NOMO-1 (cell line): ENCODE results near the gene ELMO1.

Experiments
- DNase-seq, 2 experiments: peaks; one replicate each; lab custom pipeline; 2025; ENCODE audit not compliant: unreplicated experiment in 2 of 2; lab: John Stamatoyannopoulos, UW

The ELMO1 gene

DNA sequence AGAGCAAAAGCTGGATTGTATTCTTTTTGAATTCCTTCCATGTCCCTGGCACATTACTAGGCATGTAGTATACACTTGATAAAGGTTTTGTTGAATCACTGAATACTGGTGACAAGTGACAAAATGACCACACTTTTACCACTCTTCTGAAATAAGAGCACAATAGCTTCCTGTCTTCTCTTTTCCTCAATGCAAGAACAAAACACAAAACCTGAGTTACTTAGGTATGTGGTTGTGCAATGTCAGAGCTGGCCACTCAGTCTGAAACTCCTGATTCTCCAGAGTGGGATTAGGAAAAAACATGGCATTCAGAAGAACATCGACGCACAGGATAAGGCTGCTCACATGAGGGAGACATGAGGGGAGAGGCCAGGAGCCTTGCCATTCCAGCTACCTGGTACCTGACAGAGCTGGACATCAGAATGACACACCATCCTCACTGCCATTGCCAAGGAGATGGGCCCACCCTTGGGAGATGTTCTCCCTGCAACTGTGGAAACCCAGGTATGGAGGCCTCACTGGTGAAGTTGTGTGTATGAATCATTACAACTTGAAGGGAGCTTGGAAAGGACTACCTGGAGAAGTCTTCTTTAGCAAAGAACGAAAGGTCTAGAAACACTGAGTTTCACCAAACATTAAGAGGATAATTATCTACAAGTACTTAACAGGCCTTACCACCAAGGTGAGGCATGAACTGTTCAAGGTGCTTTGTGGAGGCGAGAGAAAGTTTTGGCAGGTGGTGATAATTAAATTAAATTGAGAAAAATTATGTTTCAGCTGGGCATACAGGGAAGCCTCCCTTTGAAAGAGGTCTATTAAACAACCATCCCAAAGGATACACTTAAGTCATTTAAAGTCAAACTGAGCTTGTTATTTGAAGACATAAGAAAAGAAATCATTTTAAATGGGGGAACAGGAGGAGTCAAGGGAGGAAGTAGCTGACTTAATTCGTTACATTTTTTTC is 477.8 kb downstream of the ELMO1 start:
- DNase-seq, result peak in 1 of 2 experiments; percentile 17

DNA sequence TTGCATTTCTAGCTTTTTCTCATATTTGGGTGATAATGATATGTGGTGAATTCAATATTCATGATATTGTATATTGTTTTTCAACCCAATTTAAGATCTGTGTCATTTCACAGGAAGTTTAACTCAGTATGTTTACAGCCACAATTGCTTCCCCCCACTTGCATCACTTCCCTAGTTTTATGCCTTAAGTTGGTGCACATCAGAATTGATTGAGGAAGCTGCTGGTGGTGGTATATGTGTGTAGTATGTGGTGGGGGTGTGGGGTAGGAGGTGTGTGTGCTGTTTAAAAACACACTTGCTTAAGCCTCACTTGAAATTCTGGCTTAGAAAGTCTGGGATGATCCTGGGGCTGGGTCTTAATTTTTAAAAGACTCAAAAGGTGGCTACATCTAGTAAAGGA is 479.3 kb downstream of the ELMO1 start:
- peak; percentile 93 to 95 for DNase-seq

GRCh38 chr7:36967387-36967786 is 481.3 kb downstream of the ELMO1 start:
- DNase-seq, result peak; percentile 14 to 39

DNA sequence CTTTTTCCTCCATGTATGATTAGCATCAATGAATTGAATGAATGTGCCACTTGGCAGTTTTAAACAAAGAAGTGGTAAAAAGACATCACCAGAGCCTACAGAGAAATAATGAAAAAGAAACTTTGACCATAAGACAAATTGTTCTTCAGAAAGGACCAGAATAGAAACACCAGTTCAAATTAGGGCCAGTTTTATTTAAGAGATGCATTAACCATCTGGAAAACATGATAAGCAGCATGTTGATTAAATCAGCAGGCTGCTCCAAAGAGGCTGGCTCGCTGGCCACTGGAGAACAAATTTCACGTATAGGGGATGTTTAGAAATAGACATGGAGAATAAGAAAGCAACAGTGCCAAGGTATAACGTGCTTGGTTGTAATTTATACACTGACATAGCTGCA is 482.0 kb downstream of the ELMO1 start:
- DNase-seq, result no peak

- DNase-seq, result no peak
Measured at GRCh38 chr7:36966039-36966438, 482.6 kb downstream of the ELMO1 start.

- DNase-seq, result no peak
Measured at GRCh38 chr7:36965625-36966024, 483.0 kb downstream of the ELMO1 start.

DNA sequence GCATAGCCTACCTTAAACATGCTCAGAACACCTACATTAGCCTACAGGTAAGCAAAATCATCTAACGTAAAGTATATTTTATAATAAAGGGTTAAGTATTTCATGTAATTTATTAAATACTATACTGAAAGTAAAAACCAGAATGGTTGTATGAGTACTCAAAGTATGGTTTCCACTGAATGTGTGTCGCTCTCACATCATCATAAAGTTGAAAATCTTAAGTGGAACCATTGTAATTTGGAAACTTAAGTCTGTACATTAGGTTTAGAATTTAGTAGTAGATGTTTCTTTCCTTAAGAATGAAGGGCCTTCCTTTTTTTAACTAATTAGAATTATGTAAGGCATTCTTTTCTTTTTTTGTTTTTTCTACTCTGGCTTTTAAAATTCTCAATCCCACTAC is 484.4 kb downstream of the ELMO1 start:
- DNase-seq, result no peak

- no peak for DNase-seq
Measured at GRCh38 chr7:36962367-36962766, 486.3 kb downstream of the ELMO1 start.

GRCh38 chr7:36961693-36962092 is 487.0 kb downstream of the ELMO1 start:
- no peak for DNase-seq

- no peak for DNase-seq
Measured at GRCh38 chr7:36961097-36961496, 487.6 kb downstream of the ELMO1 start.

DNA sequence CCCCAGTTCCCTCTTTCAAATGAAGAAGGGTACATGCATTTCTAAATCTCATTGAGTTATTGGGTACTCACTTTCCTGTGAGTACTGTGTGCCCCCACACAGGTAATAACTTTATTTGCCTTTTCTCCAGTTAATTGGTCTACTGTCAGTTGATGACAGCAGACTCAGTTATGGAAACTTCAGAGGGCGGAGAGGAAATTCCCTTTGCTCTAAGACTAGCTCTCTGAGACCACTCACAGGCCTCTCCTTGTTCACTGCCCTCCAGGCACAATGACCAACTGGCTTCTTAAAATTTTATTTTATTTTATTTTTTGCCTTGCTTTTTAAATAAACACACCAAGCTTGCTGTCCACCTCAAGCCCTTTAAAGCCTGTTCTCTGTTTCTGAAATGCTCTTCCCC is 488.6 kb downstream of the ELMO1 start:
- DNase-seq, result no peak

- DNase-seq, result no peak
Measured at GRCh38 chr7:36958111-36958733, 490.4 kb downstream of the ELMO1 start.

DNA sequence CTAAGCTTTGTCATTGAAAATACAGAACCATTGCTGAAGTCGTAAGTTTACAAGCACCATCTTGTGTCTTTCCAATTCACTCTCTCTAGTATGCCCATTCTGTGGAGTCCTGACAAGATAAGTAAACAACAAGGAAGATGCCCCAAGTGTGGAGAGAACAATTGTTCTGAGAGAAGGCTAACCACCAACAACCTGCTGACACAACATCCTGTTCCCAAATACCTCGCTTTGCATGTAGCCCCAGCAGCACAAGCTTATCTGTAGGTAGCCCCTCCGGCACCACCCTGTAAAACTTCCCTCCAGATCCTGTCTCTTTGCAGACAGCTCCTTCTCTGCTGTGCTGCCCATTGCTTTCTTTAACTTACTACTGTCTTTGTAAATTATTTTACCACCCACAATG is 491.0 kb downstream of the ELMO1 start:
- no peak for DNase-seq

GRCh38 chr7:36956814-36957213 is 491.9 kb downstream of the ELMO1 start:
- DNase-seq, result no peak

- no peak for DNase-seq
Measured at GRCh38 chr7:36955456-36956129, 493.1 kb downstream of the ELMO1 start.

GRCh38 chr7:36951257-36951697 is 497.4 kb downstream of the ELMO1 start:
- peak; percentile 23 to 31 for DNase-seq

DNA sequence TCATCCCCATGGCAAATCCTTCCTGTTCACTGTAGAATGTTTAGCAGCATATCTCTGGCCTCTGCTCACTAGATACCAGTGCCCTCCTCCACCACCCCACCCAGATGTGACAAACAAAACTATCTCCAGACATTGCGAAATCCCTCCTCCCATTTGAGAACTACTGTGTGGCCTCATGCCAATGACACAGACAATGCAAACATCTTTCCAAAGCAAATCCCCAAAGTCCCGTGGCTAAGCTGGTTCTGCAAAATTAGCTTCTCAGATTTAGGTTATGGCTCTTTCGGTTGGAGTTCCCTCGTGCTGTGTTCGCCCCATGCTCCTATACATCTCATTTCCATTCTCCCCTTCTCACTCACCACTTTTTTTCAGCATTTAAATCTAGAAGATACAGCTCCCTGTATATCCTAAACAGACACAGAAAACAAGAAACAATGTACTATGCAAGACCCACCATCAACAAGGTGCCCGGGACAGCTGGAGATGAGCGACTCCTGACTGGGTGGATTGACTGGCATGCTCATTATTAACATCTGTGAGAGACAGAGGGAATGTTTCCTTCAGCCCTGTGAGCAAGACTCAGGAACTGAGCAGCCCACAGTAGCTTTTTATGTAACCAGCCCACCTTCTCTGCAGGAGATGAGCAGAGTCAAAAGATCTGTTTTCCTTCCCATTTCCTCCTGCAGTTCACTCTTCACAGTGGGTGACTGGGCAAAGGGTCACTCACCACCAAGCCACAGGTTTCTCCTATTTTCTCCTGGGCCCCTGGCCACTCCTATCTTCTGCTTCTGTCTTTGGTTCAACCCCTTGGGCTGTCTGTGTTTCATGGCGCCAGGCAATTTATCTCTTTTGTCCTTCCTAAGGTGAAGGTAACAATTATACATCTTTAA is 498.7 kb downstream of the ELMO1 start:
- DNase-seq, result peak in 1 of 2 experiments; percentile 23

DNA sequence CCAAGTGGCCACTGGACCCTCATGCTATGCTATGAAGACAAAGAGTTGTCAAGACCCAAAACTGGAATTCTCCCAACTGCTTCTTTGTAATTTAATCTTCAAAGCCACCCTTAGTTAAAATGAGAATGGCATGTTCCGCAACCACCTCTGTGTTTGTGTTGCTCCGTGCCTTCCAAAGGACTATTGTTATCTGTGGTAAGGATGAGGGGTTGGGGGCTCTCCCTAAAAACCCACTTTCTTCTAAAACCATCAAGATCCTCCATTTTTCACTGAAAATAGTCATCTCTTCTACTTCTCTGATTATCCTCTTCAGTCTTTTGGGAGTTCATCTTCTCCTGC is 502.3 kb downstream of the ELMO1 start:
- no peak for DNase-seq

DNA sequence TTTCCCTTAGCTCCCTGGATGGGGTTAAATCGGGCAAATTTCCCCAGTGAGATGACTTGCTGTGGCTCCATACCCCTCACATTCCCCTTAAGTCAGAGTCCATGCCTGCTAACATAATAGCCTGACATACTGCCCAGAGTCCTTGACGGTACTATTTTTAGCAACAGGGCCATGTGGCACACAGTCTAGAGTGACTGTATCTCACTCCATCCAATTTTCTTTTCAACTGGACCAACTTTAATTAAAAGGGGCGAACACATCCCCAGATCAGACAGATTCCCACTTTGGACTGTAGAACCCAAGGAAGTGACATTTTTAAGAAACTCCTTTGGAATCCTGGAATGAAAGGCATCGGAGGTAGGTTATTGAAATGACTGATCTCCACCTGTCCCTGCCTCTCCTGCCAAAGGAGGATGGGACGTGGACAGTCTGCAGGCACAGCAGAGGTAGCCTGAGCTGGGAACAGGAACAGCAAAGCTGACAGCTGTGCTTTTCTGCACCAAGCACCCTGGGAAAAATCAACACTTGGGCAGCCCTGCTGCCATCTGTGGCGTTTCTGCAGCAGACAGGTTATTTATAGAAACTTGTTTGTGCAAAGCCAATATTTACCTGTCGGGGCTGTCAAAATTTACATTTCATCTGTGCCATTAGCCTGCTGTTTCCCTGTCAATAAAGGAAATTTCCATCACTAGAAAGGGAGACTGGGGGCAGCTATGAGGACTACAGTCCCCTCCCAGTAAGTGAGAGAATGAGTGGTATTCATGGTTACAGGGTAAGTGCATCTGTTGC is 502.9 kb downstream of the ELMO1 start:
- DNase-seq, result no peak

DNA sequence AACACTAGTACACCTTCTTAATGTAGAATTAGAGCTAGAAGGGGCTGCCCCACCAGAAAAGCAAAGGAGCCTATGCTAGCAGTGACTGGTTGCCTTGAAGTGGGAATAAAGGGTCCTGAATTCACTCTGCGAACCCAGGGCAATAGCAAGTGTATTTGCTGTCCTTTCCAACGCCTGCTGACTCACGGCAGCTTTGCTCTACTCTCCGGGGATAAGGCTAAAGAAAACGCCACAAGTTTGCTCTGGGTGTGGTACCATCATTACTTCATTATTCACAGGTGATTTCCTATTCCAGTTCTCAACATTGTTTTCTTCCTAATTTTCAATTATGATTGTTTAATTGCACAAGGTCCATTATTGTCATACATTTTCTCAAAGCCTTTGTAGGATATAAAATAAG is 503.8 kb downstream of the ELMO1 start:
- DNase-seq, result no peak
